Fibroblast of skin of scalp (primary cell): ENCODE results near the gene SHLD2.
"Not testable (repeated sequence)": the region's sequence is repeated elsewhere in the genome, so short reads cannot be mapped to it uniquely, and the experiment has no call there.

Experiments
- DNase-seq: peaks from one replicate; pipeline ENCODE4 v3.0.0-alpha.2; 2013

The SHLD2 gene

GRCh38 chr10:87085537-87085936 is 9.5 kb upstream of the SHLD2 start:
- DNase-seq, result no peak

GRCh38 chr10:87089746-87090145 is 5.3 kb upstream of the SHLD2 start:
- DNase-seq, result no peak

- DNase-seq, result no peak
Observed at GRCh38 chr10:87090779-87091178, 4.2 kb upstream of the SHLD2 start.

GRCh38 chr10:87092376-87092860 is 2.6 kb upstream of the SHLD2 start:
- DNase-seq, result peak; percentile 13

DNA sequence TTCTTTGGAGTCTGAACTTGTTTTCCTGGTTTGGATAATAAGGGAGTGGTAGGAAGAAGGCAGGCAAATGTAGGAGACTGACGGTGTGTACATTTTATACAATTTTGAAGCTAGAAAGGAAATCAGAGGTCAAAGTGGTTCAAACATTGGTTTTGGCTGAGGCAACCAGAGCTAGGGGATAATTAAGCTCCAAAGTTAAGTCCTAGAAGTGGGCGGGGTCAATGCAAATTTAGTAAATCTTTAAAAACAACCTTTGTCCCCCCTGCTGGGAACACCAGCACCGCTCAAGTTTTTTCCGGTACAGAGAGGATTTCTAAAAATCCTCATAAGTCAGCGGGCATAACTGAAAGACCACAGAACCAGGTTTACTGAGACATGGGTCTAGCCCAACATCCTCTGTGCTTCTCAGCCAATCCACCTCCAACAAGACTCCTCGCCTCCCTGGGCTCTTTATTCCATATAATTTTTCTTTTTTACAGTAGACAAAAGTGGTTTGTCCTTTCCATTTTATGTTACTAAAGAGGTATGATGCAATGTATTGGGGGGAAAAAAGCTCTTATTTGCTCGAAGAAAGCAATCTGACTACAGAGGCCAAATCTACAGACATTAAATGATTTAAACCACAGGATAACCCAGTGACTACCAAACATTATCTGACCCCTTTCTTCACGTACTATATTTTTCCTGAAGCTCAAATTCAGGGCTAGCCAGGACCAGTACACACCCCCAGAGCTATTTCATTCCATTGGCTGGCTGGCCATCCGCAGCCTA is 2.0 kb upstream of the SHLD2 start:
- DNase-seq, result peak; percentile 18

DNA sequence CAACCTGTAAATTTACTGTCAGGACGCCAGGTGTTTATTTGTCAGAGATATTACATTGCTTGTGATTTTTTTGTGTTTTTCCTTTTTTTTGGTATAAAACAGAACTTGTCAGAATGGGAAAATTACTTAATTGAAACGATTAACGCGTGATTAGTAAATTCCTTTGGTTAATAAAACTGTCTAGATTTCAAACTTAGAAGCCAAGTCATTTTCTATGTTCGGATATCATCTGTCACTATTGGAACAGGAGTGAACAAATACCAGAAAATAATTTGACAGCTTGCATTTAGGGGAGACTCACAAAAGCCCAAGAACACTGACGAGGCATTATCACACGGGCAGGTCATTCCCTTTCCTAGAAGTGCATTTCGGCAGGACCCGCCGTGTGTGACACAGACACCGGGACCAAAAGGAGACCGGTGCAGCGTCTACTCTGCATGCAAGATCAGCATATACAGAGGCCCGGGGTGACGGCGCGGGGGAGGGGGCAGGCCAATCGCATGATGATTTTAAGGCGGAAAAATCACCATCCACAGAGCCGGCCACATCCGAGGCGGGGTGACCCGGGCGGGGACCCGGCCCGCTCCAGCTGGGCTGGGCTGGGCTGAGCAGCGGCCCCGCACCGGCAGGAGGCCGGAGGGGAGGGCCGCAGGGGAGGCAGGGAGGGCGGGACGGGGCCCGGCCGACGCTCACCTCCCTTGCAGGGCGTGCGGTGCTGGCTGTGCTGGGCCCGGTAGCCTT is 1.2 kb upstream of the SHLD2 start:
- DNase-seq, result peak; percentile 36

GRCh38 chr10:87095236-87095945 is 385 bp downstream of the SHLD2 start:
- peak; percentile 84 for DNase-seq

DNA sequence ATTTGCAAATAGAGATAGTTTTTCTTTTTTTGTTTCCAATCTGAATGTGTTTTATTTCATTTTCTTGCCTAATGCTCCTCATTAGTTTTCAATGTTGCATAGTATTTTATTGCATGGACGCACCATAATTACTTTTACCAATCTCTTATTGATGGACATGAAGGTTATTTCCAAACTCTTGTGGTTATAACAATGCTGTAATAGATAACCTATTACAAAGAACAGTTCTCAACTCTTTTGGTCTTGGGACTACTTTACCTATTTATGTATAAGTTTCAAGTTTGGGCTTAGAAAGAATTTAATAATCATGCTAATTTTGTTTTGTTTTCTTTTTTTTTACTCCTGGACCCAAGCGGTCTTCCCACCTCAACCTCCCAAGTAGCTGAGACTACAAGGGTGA is 7.0 kb downstream of the SHLD2 start:
- DNase-seq, result no peak

DNA sequence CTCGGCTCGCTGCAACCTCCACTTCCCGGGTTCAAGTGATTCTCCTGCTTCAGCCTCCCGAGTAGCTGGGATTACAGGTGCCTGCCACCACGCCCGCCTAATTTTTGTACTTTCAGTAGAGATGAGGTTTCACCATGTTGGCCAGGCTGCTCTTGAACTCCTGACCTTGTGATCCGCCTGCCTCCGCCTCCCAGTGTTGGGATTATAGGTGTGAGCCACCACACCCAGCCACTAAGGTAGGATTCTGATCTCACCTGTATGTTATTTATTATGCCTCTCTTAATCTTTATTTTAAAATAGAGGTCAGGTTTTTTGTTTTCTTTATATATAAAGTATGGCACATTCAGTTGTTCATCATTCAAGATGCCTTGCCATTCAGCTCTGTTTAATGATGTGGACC is 9.7 kb downstream of the SHLD2 start:
- not testable (repeated sequence) for DNase-seq

DNA sequence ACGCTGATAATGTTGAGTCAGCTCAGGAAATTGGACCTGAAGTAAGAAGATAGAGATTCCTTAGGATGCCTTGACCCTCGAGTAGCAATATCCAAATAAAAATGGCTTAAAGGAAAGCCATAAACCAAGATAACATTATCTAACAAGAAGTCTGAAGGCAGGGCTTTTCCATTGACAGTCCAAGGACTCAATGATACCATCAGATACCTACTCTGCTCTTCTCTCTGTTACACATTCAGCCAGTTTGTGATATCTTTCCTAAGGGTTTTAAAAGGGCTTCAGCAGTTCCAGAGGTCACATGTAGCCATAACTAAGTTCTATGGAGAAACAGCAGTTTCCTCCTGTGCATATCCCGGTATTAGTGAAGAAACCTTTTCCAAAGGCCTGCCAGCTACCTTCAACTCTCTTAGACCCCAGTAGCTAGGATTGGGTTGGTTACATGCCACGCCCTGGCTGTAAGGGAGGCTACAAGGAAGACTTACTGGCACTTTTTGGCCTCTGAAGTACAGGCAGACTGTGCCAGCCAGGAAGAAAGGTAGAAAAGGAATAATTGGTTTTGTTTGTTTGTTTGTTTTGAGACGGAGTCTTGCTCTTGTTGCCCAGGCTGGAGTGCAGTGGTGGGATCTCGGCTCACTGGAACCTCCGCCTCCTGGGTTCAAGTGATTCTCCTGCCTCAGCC is 10.6 kb downstream of the SHLD2 start:
- DNase-seq, result no peak

DNA sequence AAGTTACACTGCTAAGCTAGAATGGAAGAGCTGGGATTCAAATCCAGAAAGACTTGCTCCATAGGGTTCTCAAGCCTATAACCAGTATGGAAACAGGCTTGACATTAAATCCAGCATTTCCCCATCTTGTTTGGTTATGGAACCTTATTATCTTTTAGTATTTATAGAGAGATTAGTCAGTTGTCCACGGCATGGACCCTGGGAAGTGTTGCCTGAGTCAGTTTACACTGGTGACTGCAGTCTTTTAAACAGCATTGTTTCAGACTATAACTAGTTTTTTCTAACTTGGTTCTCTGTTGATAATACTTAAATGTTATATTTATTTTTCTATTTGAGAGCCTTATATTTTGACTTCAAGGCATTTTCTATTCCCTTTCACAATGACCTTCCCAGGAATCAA is 23.1 kb downstream of the SHLD2 start:
- DNase-seq, result not testable (repeated sequence)

- not testable (repeated sequence) for DNase-seq
Observed at GRCh38 chr10:87119029-87119428, 24.0 kb downstream of the SHLD2 start.

DNA sequence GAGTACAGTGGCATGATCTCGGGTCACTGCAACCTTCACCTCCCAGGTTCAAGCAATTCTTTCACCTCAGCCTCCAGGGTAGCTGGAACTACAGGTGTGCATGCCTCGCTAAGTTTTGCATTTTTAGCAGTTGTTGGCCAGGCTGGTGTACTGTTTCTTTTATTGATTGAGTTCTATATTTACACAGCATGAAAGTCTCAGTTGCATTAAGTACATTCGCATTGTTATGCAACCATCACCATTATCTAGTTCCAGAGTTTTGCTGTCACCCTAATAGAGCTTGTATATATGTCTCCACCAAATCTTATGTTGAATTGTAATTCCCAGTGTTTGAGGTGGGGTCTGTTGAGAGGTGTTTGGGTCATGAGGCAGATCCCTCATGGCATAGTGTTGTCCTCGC is 28.3 kb downstream of the SHLD2 start:
- not testable (repeated sequence) for DNase-seq

DNA sequence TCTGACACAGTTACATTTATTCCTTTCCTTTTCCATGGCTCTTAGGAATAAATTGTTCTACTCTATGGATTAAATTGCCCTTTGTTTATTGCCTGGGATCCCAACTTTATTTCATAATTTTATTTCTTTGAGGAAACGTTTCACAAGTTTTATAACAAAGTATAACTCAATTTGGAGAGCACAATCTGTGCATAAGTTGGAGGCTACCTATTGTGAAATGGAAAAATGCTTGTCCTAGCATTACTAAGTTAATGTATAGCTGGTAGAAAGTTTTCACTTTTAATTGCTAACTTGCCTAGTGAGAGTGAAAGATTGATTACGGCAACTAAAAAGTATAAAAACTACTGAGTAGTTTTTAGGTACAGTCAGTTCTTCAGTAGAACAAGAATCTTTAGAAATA is 32.0 kb downstream of the SHLD2 start:
- not testable (repeated sequence) for DNase-seq

- DNase-seq, result not testable (repeated sequence)
Observed at GRCh38 chr10:87127607-87128156, 32.7 kb downstream of the SHLD2 start.

DNA sequence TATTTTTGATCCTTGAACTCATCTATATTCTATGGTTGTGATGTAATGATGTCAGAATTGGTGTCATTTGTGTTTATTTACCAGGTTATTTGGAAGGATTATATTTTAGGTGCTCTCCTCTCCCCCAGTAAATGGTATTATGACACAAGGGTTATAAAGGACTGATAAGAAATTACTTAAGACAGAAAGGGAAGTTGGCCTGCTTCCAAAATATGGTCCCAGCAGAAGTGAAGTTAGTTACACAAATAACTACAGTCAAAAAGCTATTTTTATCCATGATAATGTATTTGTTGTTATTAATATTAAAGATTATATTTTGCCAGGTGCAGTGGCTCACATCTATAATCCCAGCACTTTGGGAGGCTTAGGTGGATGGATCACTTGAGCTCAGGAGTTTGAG is 37.2 kb downstream of the SHLD2 start:
- not testable (repeated sequence) for DNase-seq

GRCh38 chr10:87133936-87134335 is 38.9 kb downstream of the SHLD2 start:
- not testable (repeated sequence) for DNase-seq

DNA sequence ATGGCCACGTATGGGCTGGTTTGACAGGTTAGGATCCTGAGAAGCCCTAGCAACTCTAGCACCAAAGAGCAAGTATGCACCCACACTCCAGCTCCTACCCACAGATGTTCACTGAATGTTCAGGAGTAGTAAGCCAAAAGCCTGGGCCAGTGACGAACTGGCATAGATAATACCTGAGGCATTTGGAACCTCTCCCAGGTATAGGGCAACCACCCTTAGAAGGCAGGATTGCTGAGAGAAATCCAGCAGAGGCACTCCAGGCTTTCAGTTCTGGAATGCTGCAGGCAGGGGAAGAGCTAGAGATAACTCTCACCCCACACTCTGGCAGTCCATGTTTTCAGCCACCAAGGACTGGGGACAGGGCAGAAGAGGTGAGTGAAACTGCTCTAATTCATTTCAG is 39.4 kb downstream of the SHLD2 start:
- DNase-seq, result not testable (repeated sequence)

DNA sequence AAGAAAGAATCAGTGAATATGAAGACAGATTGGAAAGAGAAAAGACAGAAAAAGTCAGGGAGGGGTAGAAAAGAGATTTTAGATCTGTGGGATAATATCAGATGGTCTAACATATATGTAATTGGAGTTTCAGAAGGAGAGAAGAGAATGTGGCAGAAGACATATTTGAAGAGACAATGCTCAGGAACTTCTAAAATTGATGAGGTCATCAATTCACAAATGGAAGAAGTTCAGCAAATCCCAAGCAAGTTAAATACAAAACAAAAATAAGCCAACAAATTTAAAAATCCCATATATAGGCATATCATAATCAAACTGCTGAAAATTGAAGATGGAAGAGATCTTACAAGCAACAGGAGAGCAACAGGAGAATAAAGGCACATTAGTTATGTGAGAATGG is 42.5 kb downstream of the SHLD2 start:
- DNase-seq, result not testable (repeated sequence)

GRCh38 chr10:87142230-87143108 is 47.5 kb downstream of the SHLD2 start:
- peak; percentile 45 for DNase-seq

- not testable (repeated sequence) for DNase-seq
Observed at GRCh38 chr10:87143109-87143418, 48.1 kb downstream of the SHLD2 start.
